HPDE6-E6E7 (cell line): ENCODE data around the gene NRTN.
"Not testable (repeated sequence)": the region's sequence is repeated elsewhere in the genome, so short reads cannot be mapped to it uniquely, and the experiment has no call there.

Experiments used
- DNase-seq: peaks from one replicate; pipeline ENCODE4 v3.0.0; 2011; ENCODE audit warnings: missing footprints; ENCODE audit errors: extremely low spot score

NRTN gene

DNA sequence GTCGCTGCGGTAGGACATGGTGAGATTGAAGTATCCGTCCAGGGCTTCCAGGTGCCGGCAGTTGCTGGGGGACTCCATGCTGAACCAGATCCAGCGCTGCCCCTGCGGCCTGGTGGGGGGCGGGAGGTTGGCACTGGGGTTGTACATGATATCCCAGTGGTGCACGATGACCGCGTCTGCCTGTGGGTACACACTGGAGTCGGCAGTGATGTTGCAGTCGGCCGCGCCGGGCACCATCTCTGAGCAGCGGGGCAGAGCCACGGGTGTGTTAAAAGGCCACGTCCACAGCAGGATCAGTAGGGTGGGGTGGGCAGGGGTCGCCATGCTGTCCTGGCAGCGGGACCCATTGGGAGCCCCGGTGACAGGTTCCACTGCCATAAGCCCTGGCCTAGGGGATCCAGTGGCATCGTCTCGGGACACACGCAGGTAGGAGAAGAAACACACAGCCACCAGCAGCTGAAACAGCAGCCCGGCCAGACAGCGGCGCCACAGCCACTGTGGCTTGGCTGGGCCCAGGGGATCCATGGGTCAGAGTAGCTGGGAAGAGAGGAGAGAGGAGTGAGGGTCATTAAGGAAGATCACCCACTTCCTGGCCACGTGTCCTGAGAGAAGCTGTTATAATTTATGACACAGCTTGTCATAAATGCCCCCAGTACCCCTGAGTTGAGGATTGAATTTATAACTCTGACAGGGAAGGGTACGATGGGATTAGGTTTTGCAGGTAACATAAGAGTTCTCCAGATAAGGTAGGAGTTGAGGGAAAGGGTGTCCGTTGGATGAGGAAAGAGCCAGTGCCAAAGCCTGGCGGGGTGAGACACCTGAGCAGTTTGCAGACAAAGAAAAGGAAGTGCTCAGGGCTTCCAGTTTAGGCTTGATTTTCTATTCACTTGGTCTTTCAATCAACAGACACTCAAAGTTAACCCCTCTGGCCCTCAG, 62.6 kb downstream of the NRTN start:
- DNase-seq: no peak

DNA sequence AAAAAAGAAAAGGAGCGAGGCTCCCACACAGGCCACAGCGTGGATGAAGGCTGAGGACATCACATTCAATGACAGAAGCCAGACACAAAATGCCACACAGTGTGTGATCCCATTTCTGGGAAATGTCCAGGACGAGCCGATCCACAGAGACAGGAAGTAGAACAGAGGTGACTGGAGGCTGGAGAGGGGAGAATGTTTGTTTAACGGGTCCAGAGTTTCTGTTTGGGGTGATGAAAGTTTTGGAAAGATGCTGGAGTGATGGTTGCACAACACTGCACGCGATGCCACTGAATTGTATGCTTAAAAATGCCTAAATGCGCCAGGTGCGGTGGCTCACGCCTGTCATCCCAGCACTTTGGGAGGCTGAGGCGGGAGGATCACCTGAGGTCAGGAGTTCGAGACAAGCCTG, 66.1 kb downstream of the NRTN start:
- no peak for DNase-seq

GRCh38 chr19:5873617-5874199, 68.8 kb downstream of the NRTN start:
- no peak for DNase-seq

DNA sequence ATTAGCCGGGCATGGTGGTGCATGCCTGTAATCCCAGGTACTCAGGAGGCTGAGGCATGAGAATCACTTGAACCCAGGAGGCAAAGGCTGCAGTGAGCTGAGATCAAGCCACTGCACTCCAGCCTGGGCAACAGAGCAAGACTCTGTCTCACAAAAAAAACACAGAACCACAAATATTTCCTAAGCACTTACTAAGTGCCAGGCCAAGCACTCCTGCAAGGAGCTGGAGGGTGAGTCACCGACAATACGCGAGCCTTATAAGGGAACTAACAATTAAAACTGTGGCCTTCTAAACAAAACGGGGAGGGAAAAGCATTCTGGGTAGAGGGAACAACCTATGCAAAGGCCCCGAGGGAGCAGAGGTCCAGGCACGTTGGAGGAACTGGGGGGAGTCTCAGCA, 69.6 kb downstream of the NRTN start:
- DNase-seq: not testable (repeated sequence)

GRCh38 chr19:5877427-5877826, 72.6 kb downstream of the NRTN start:
- no peak for DNase-seq

DNA sequence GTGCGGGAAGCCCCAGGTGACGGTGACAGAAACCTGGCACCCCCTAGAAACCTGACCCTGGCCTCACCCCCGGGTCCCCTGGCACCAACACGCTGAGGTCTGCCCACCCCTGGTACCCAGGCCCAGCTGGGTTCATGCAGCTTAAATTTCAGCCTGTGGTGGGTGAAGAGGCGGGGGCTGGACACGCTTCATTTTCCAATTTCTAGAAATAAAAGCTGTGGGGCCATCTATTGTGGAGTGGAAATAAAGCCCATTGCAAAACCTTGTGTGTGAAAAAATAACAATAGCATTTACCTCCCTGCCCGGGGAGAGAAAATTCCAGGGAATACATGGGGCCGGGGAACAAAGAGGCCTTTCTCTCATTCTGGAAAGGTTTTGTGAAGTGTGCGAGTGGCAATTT, 73.0 kb downstream of the NRTN start:
- no peak for DNase-seq
